Aorta (tissue), 5 donors: ENCODE results near the gene LRRC74B. TPM values are rescaled to one million over a fixed set of nuclear protein-coding genes. Genes with fewer than 3 reads are reported as not detected.
"Not testable (repeated sequence)": the region's sequence is repeated elsewhere in the genome, so short reads cannot be mapped to it uniquely, and the experiment has no call there.

Experiments used
- ATAC-seq: fragments of 200-7000 bp; cut with Tn5 transposase; one replicate; pipeline ENCODE4 v1.9.1; 2022; ENCODE audit warnings: moderate library complexity; ENCODE audit not compliant: low FRiP score
- DNase-seq, 2 donors: peaks; one replicate each; pipeline ENCODE4 v3.0.0-alpha.2; 2020
- H3K27ac ChIP-seq, 2 donors: one replicate each; pipeline ENCODE4 v1.5.1; 2013; ENCODE audit warnings: low read length in 2 of 2, mild to moderate bottlenecking in 2 of 2, moderate library complexity in 2 of 2, control low read depth in 1 of 2, inconsistent platforms in 1 of 2, low read depth in 1 of 2
- H3K27me3 ChIP-seq, 2 donors: one replicate each; pipeline ENCODE4 v1.6.1; 2013; ENCODE audit warnings: control low read depth in 1 of 2, low read length in 1 of 2, mild to moderate bottlenecking in 1 of 2, moderate library complexity in 1 of 2; ENCODE audit not compliant: insufficient read depth in 2 of 2, control insufficient read depth in 1 of 2
- H3K36me3 ChIP-seq, 2 donors: one replicate each; pipeline ENCODE4 v1.6.1; 2013; ENCODE audit warnings: control low read depth in 1 of 2, low read length in 1 of 2, mild to moderate bottlenecking in 1 of 2; ENCODE audit not compliant: insufficient read depth in 2 of 2, control insufficient read depth in 1 of 2
- H3K4me1 ChIP-seq, 2 donors: one replicate each; pipeline ENCODE4 v1.6.1; 2013; ENCODE audit warnings: low read length in 2 of 2, control low read depth in 1 of 2, mild to moderate bottlenecking in 1 of 2, moderate library complexity in 1 of 2; ENCODE audit not compliant: insufficient read depth in 2 of 2, control insufficient read depth in 1 of 2
- H3K4me3 ChIP-seq, 2 donors: one replicate each; pipeline ENCODE4 v1.5.1; 2013; ENCODE audit warnings: low read length in 2 of 2, control low read depth in 1 of 2, mild to moderate bottlenecking in 1 of 2
- H3K9me3 ChIP-seq: one replicate; pipeline ENCODE4 v1.6.1; 2013; ENCODE audit warnings: mild to moderate bottlenecking, low read length; ENCODE audit not compliant: control insufficient read depth
- WGBS, 2 donors: extraction: QIAGEN DNeasy Blood & Tissue Kit; methylation state at CpG; one replicate each; pipeline ENCODE4 v1.1.7; 2013; 5-methylcytosine and 5-hydroxymethylcytosine counted together
- intact Hi-C, 2 donors: fragments of 100-400 bp; cut with DNase I; formaldehyde crosslinking; loops; one replicate each; pipeline versions ENCODE4 v1.14.2 to v1.15.0; 2022
- polyA plus RNA-seq, 2 donors: library from polyadenylated mRNA; stranded (reverse); fragments of 200-250 nt; gene quantifications; one replicate each; pipeline ENCODE4 v1.2.3, GENCODE V29; 2013
- total RNA-seq, 2 donors: library from RNA; stranded (reverse); fragmentation: NEBNext Ultra II Directional; extraction: Animal tissue kit (Norgen Biotek cat#: 25700); gene quantifications; one replicate each; pipeline ENCODE4 v1.2.1, GENCODE V29; 2021
- donor health status: healthy with polysubstance abuse.
- donor health status: Bipolar disorder and iron deficiency.
- donor health status: DM: no; HTN: no; CAD: no.
- donor health status: DM: no; HTN: no; CAD: no.
- donor health status: DM: yes; HTN: yes; CAD: no.

The LRRC74B gene
- total and polyA plus RNA-seq, 4 donors = 0.05 TPM; not detected in 3

GRCh38 chr22:21048448-21048847 is 2.7 kb downstream of the LRRC74B start:
- DNase-seq, ATAC-seq, intact Hi-C loops, H3K4me1 ChIP-seq, H3K27me3 ChIP-seq, H3K4me3 ChIP-seq, H3K36me3 ChIP-seq, H3K9me3 ChIP-seq, H3K27ac ChIP-seq: not testable (repeated sequence)
- 84 to 88% methylated on average over 5 of the region's 5 CpGs for WGBS, 2 donors

- ATAC-seq, intact Hi-C loops, H3K27ac ChIP-seq, H3K9me3 ChIP-seq, H3K36me3 ChIP-seq, H3K4me1 ChIP-seq, H3K27me3 ChIP-seq, H3K4me3 ChIP-seq, DNase-seq: not testable (repeated sequence)
- WGBS, 2 donors = 92 to 95% methylated on average over 2 to 9 of the region's 12 CpGs
These were observed 3.2 kb downstream of the LRRC74B start for GRCh38 chr22:21048965-21049364.

GRCh38 chr22:21051145-21051830 is 5.5 kb downstream of the LRRC74B start:
- WGBS, 2 donors = 89 to 91% methylated on average over 9 of the region's 9 CpGs
- intact Hi-C loops = no loop called here
- Histone ChIP-seq H3K9me3 (no peaks in the 10 kb centered on the region), H3K36me3 (no peaks in the 10 kb centered on the region), H3K4me1 (no peaks in the 10 kb centered on the region), H3K27me3 (no peaks in the 10 kb centered on the region), H3K27ac (no peak overlapping the region), H3K4me3 (no peak overlapping the region)
- ATAC-seq = no peak
- DNase-seq = no peak

GRCh38 chr22:21051831-21052400 is 6.2 kb downstream of the LRRC74B start:
- Histone ChIP-seq H3K9me3 (no peaks in the 10 kb centered on the region), H3K4me1 (no peaks in the 10 kb centered on the region), H3K27me3 (no peaks in the 10 kb centered on the region), H3K27ac (no peak overlapping the region), H3K36me3 (no peaks in the 10 kb centered on the region), H3K4me3 (no peak overlapping the region)
- ATAC-seq (no peak), DNase-seq (no peak)
- intact Hi-C loops = no loop called here
- WGBS, 2 donors = 61% methylated on average over 8 of the region's 8 CpGs

- Histone ChIP-seq H3K27me3 (no peaks in the 10 kb centered on the region), H3K36me3 (no peaks in the 10 kb centered on the region), H3K4me3 (no peak overlapping the region), H3K27ac (no peak overlapping the region), H3K9me3 (no peaks in the 10 kb centered on the region), H3K4me1 (no peaks in the 10 kb centered on the region)
- no peak for ATAC-seq
- 83 to 84% methylated on average over 8 of the region's 8 CpGs for WGBS, 2 donors
- intact Hi-C loops = no loop called here
- DNase-seq = no peak
These were observed 7.1 kb downstream of the LRRC74B start for GRCh38 chr22:21052715-21053459.

GRCh38 chr22:21054046-21054713 is 8.4 kb downstream of the LRRC74B start:
- no peaks in the 10 kb centered on the region for H3K4me1 ChIP-seq
- no peaks in the 10 kb centered on the region for H3K27me3 ChIP-seq
- DNase-seq (no peak), ATAC-seq (no peak)
- no peaks in the 10 kb centered on the region for H3K36me3 ChIP-seq
- intact Hi-C loops = no loop called here
- 85 to 87% methylated on average over 14 to 15 of the region's 15 CpGs for WGBS, 2 donors
- no peaks in the 10 kb centered on the region for H3K9me3 ChIP-seq
- H3K27ac ChIP-seq = no peak overlapping the region
- H3K4me3 ChIP-seq = no peak overlapping the region

GRCh38 chr22:21054714-21055563 is 9.2 kb downstream of the LRRC74B start:
- no peak for ATAC-seq
- no peaks in the 10 kb centered on the region for H3K9me3 ChIP-seq
- intact Hi-C loops = no loop called here
- 79 to 83% methylated on average over 11 of the region's 11 CpGs for WGBS, 2 donors
- no peaks in the 10 kb centered on the region for H3K4me1 ChIP-seq
- DNase-seq = no peak
- no peaks in the 10 kb centered on the region for H3K36me3 ChIP-seq
- H3K27me3 ChIP-seq = no peaks in the 10 kb centered on the region
- no peak overlapping the region for H3K27ac ChIP-seq
- no peak overlapping the region for H3K4me3 ChIP-seq

GRCh38 chr22:21055564-21055834 is 9.8 kb downstream of the LRRC74B start:
- H3K4me3 ChIP-seq = no peak overlapping the region
- H3K27me3 ChIP-seq = no peaks in the 10 kb centered on the region
- ATAC-seq (no peak), DNase-seq (no peak)
- no peaks in the 10 kb centered on the region for H3K36me3 ChIP-seq
- H3K27ac ChIP-seq = no peak overlapping the region
- H3K4me1 ChIP-seq = no peaks in the 10 kb centered on the region
- intact Hi-C loops = no loop called here
- H3K9me3 ChIP-seq = no peaks in the 10 kb centered on the region
- 55 to 67% methylated on average over 3 to 4 of the region's 4 CpGs for WGBS, 2 donors
